ENCODE measurements around the gene TAOK1.

Gene TAOK1

DNA sequence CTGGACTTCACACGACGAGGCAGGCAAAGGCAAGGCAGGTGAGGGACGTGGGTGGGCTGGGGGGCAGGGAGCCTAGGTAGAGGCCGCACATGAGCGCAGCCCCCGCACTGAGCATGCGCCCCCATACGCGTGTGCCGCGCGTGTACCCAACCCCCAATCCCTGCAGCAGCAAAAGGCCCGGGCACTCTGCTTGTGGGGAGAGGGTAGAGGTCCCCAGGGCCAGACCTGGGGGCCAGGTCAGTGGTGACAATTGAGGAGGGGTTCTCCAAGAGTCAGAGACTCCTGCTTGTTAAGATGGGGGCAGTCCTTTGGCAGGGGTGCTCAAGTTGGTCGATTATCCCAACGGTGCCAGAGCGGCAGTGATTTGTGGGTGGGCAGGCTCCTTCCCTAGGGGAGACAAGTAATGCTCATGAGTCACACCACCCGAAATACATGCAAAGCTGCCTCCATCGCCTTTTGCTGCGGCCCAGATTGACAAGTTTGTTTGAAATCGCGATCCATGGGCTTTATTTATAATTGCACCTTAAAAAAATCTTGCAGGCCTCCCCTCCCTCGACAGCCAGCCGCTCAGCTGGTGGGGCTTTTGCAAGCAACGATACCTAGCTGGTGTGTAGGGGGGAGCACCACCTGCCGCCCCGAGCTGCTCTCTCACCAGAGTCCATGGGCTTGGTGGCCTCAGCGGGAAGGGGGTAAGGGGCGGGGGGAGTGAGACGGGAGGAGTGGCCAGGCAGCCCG, 200.4 kb downstream of the TAOK1 start:
- H3K4me1 ChIP-seq (ENCODE audit: control insufficient read depth, low read depth, low read length), result peaks cover 35% of the 10 kb centered on the region
- H3K4me3 ChIP-seq (ENCODE audit: low read length), result peak overlapping the region; percentile 82
- no peaks in the 10 kb centered on the region for H3K9me3 ChIP-seq (ENCODE audit: control insufficient read depth, low read depth, low read length)
- H3K36me3 ChIP-seq (ENCODE audit: control insufficient read depth, low read depth, low read length), result no peaks in the 10 kb centered on the region
- peaks cover 8% of the 10 kb centered on the region for H3K27me3 ChIP-seq (ENCODE audit: control insufficient read depth, insufficient read depth, low read length)
- no peak overlapping the region for H3K27ac ChIP-seq (ENCODE audit: low read length)
- peak overlapping the region; percentile 67 for H3K9ac ChIP-seq (ENCODE audit: low read length)

DNA sequence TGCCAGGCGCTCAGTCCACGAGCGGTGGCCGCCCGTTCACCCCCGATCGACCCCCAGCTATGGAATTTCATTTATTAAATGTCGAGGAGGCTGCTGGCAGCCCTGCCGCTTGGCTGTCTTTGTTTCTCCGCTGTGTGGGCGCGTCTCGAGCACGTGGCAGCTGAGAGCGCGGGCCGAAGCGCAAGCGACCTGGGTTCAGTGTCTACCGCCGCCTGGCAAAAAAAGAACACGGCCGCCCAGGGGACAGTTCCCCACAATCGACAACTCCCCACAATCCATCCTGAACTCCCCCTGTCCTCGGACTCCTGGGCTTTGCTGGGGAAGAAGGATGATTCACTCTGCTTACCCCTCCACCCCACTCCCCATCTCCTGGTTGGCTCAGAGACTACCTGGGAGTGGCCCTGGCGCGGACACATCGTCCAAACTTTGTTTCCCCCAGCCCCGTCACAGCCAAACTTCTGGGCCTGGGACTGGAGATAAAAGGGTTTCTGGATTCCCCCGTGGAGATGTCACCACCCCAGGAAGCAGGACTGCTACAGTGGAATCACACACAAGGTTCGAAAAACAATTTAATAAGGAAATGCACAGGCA, 201.1 kb downstream of the TAOK1 start:
- Histone ChIP-seq H3K27ac (ENCODE audit: low read length) (no peak overlapping the region), H3K36me3 (ENCODE audit: control insufficient read depth, low read depth, low read length) (no peaks in the 10 kb centered on the region), H3K4me1 (ENCODE audit: control insufficient read depth, low read depth, low read length) (peaks cover 35% of the 10 kb centered on the region), H3K4me3 (ENCODE audit: low read length) (peak overlapping the region; percentile 82), H3K9me3 (ENCODE audit: control insufficient read depth, low read depth, low read length) (no peaks in the 10 kb centered on the region), H3K27me3 (ENCODE audit: control insufficient read depth, insufficient read depth, low read length) (peaks cover 8% of the 10 kb centered on the region), H3K9ac (ENCODE audit: low read length) (peak overlapping the region; percentile 67)

DNA sequence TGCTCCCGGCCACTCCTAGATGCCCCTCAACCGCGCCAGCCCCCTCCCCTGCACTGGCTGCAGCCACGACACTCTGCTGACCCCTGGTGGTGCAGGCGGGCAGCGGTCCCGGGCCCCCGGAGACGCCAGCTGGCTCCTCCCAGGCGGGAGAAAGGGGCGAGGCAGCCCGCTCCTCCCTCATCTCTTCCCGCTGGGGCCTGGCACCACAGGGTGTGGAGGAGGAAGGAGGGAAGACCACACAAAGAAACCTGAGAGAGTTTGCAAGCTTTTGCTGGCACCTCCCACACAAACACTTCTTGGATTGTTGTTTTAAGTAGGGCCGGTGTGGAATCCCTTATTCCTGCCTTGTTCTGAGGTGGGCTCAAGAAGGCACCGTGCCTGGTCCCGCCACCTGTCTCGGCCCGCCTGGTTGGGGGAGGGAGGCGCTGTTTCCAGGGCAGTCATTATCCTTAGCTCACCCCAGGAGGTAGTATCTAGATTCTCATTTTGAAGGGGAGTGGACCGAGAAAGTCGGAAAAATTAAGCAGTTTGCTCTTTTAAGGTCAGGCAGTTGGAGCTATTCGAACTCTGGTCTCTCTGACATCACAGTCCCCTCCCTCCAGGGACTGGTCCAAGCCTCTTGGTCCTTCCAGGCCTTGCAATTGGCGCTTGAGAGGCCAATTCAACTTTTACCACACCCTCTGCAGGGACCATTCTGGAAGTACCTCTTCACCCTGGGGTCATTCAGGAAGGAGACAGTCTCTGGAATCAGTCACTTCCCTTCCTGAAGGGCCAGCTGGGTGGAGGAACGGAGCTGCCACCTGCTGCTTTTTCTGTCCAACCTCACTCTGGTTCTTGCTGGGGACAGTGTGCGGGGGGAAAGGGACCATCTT, 201.8 kb downstream of the TAOK1 start:
- Histone ChIP-seq H3K27me3 (ENCODE audit: control insufficient read depth, insufficient read depth, low read length) (peaks cover 8% of the 10 kb centered on the region), H3K27ac (ENCODE audit: low read length) (no peak overlapping the region), H3K4me1 (ENCODE audit: control insufficient read depth, low read depth, low read length) (peaks cover 42% of the 10 kb centered on the region), H3K9ac (ENCODE audit: low read length) (peak overlapping the region; percentile 67), H3K4me3 (ENCODE audit: low read length) (peak overlapping the region; percentile 82), H3K9me3 (ENCODE audit: control insufficient read depth, low read depth, low read length) (no peaks in the 10 kb centered on the region), H3K36me3 (ENCODE audit: control insufficient read depth, low read depth, low read length) (no peaks in the 10 kb centered on the region)

DNA sequence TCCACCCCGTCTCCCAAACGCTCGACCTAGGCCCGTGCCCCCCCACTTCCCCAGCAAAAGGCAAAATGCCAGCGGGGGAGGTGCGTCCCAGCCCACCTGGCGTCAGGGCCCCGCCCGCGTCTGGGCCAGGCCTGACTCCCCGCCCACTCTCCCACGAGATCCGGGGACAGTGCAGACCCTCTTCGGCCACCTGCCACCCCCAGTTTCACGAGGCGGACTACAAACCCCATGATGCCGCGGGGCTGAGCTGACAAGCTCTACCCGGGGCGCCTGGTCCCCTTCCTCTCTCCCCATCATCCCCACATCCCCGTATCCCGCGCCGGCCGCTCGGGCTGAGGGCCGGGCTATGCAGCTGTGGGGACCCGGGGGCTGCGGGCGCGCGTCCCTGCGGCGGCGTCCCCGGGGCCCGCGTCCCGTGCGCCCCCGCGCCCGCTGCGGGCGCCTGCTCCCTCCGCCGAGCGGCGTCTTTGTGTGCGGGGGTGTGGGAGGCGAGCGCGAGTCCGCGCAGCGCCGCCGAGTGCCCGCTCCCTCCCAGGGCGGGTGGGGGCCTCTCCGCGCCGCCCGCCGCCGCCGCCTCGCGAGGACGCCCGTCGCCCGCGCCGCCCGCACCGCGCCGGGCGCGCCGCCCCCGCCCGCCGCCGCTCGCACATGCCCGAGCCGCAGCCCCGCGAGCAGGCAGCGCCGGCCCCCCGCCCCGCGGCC, 202.8 kb downstream of the TAOK1 start, which contains the start of gene ANKRD13B:
ANKRD13B (plus strand) TSS at position 283 of the 702 bp plus-strand sequence. CDS start 490 bp downstream, outside the sequence.
- Histone ChIP-seq H3K36me3 (ENCODE audit: control insufficient read depth, low read depth, low read length) (no peaks in the 10 kb centered on the region), H3K9me3 (ENCODE audit: control insufficient read depth, low read depth, low read length) (no peaks in the 10 kb centered on the region), H3K9ac (ENCODE audit: low read length) (peak within 1 kb of the TSS; percentile 33), H3K4me3 (ENCODE audit: low read length) (peak within 1 kb of the TSS; percentile 82), H3K27ac (ENCODE audit: low read length) (no peak within 1 kb of the TSS), H3K27me3 (ENCODE audit: control insufficient read depth, insufficient read depth, low read length) (peaks cover 8% of the 10 kb centered on the region), H3K4me1 (ENCODE audit: control insufficient read depth, low read depth, low read length) (peaks cover 48% of the 10 kb centered on the region)

DNA sequence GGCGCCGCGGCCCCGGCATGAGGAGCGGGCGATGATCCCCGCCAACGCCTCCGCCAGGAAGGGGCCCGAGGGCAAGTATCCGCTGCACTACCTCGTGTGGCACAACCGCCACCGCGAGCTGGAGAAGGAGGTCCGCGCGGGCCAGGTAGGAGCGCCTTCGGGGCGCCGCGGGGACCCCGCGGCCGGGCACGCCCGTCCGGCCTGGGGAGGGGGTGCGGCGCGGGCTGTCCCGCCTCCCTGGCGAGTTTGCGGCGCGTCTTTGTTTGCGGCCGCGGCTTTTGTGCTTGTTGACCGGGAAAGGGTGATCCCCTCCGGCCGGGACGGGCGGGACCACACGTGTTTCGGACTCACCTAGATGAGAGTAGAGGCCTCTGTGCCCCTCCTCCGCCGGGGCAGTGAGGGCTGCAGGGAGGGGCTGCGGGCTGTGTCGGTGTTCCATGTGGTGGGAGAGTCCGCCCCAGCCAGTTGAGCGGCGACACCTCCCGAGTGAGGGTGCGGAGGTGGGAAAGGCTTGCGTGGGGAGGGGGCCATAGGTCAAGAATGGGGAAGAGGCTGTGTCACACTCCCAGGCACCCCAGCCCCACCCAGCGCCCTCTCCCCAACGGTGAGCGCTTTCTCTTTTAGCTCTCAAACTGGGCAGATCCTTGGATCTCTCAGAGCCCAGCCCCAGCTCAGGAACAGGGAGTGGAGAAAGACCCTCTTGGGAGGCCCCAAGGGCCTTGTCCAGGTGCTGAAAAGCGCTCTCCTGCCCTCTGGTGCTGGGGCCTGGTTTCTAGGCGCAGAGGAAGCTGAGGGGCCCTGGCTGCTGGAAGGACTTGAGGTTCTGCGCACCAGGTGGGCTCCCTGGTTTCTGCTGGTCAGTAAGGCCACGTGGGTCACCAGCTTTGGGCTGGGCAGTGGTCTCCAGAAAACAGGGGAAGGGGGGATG, 203.7 kb downstream of the TAOK1 start:
- H3K36me3 ChIP-seq (ENCODE audit: control insufficient read depth, low read depth, low read length), result no peaks in the 10 kb centered on the region
- peaks cover 42% of the 10 kb centered on the region for H3K4me1 ChIP-seq (ENCODE audit: control insufficient read depth, low read depth, low read length)
- peaks cover 8% of the 10 kb centered on the region for H3K27me3 ChIP-seq (ENCODE audit: control insufficient read depth, insufficient read depth, low read length)
- H3K4me3 ChIP-seq (ENCODE audit: low read length), result peak overlapping the region; percentile 71
- H3K27ac ChIP-seq (ENCODE audit: low read length), result no peak overlapping the region
- peak overlapping the region; percentile 33 for H3K9ac ChIP-seq (ENCODE audit: low read length)
- H3K9me3 ChIP-seq (ENCODE audit: control insufficient read depth, low read depth, low read length), result no peaks in the 10 kb centered on the region

DNA sequence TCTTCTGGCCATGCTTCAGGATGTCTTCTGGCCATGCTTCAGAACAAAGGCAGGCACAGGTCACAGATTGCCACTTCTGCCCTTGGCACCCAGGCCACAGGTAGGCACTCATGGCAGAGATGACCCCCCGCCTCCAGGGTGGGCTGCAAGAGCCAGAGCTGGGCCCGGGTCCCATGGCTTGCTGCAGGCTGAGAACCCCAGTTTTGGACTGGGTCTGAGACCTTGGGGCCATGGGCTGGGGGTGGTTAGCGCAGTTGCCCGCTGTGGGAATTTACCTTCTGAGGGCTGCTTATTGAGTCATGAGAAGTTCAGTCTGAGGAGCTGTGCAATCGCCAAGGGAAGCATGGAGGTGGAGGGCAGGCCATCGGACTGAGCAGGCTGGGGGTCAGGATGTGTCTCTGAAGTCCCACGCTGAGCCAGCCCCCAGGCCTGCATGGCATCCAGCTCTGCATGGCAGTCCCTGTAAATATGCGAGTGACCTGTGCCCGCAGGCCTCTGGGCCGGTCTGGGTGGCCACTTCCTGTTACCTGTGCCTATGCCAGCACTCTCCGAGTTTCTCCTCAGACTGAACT, 204.4 kb downstream of the TAOK1 start:
- Histone ChIP-seq H3K9me3 (ENCODE audit: control insufficient read depth, low read depth, low read length) (no peaks in the 10 kb centered on the region), H3K27me3 (ENCODE audit: control insufficient read depth, insufficient read depth, low read length) (peaks cover 8% of the 10 kb centered on the region), H3K9ac (ENCODE audit: low read length) (no peak overlapping the region), H3K36me3 (ENCODE audit: control insufficient read depth, low read depth, low read length) (no peaks in the 10 kb centered on the region), H3K4me3 (ENCODE audit: low read length) (peak overlapping the region; percentile 71), H3K27ac (ENCODE audit: low read length) (no peak overlapping the region), H3K4me1 (ENCODE audit: control insufficient read depth, low read depth, low read length) (peaks cover 42% of the 10 kb centered on the region)

DNA sequence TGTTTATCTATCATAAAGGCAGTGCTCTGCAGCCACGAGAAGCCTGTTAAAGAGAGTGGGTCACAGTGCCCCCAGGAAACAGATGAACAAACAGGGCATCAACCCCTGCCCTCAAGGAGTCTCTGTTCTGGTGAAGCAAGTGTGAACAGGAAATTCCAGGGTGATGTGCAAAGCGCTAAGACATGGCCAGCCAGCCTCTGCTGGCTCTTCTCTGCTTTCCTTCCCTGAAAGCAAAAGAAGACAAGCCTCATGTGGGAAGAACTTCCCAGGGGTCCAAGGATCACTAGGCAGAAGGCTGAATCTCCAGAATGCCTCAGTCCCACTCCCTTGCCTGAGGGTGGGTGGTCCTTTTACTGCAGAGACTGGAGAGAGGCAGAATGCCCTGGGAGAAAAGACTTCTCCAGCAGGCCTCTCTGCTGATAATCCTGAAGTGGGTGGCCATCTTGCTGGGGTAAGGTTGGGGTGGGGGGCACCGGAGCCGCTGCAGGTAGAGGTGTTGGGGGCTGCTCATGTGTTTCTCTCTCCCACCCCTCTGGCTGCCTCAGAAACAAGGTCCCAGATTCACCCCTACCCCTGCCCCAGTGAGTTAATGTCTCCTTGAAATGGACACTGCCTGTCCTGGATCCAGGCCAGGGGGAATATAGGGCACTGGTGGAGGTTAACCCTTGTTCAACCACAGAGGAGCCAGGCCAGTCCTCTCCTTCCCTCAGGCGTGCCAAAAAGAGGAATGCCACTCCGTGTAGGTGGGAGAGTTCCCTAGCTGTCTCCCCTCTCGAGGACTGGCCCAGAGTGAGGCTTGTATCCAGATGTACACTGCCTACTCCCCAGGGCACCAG, 205.2 kb downstream of the TAOK1 start:
- no peak overlapping the region for H3K4me3 ChIP-seq (ENCODE audit: low read length)
- H3K4me1 ChIP-seq (ENCODE audit: control insufficient read depth, low read depth, low read length), result peaks cover 36% of the 10 kb centered on the region
- peaks cover 2% of the 10 kb centered on the region for H3K27me3 ChIP-seq (ENCODE audit: control insufficient read depth, insufficient read depth, low read length)
- no peak overlapping the region for H3K9ac ChIP-seq (ENCODE audit: low read length)
- no peaks in the 10 kb centered on the region for H3K36me3 ChIP-seq (ENCODE audit: control insufficient read depth, low read depth, low read length)
- H3K9me3 ChIP-seq (ENCODE audit: control insufficient read depth, low read depth, low read length), result no peaks in the 10 kb centered on the region
- H3K27ac ChIP-seq (ENCODE audit: low read length), result no peak overlapping the region

DNA sequence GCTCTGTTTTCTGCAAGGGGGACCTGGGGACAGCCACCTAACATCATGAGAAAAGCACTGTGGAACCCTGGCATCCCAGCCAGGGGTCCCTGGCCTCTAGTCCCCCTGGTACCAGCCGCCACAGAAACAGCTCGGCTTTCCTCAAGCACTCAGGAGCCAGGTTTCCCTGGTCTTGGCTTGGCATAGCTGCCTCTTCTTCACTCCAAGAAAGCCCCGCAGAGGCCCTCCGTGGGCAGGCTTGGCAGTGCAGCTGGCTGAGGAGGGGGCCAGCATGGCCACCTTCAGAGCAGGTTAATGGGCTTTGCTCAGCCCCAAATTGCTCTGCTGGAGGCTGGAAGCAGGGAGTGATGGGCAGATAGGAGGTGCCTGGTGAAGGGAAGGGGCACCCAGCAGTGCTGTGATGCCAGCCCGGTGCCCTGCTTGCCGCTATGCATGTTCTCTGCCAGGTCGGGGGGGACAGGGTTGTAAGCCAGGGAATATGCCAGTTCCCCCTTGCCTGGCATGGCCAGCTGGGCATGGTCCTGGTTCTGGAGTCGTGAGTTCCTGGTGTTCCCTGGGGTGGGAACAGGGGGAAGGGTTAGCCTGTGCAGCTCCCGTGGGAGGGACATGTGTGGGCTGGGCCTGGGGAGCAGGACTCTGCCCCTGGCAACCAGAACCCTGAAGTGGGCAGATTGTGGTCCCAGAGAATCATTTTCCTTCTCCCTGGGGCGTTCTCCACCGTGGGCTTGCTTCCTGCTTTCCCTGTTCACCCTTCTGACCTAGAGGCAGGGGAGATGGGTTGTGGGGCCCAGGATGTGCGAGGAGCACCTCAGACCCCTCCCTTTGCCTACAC, 206.0 kb downstream of the TAOK1 start:
- H3K4me1 ChIP-seq (ENCODE audit: control insufficient read depth, low read depth, low read length), result peaks cover 31% of the 10 kb centered on the region
- H3K27me3 ChIP-seq (ENCODE audit: control insufficient read depth, insufficient read depth, low read length), result no peaks in the 10 kb centered on the region
- H3K36me3 ChIP-seq (ENCODE audit: control insufficient read depth, low read depth, low read length), result no peaks in the 10 kb centered on the region
- H3K4me3 ChIP-seq (ENCODE audit: low read length), result no peak overlapping the region
- H3K9me3 ChIP-seq (ENCODE audit: control insufficient read depth, low read depth, low read length), result no peaks in the 10 kb centered on the region
- H3K9ac ChIP-seq (ENCODE audit: low read length), result no peak overlapping the region
- no peak overlapping the region for H3K27ac ChIP-seq (ENCODE audit: low read length)

DNA sequence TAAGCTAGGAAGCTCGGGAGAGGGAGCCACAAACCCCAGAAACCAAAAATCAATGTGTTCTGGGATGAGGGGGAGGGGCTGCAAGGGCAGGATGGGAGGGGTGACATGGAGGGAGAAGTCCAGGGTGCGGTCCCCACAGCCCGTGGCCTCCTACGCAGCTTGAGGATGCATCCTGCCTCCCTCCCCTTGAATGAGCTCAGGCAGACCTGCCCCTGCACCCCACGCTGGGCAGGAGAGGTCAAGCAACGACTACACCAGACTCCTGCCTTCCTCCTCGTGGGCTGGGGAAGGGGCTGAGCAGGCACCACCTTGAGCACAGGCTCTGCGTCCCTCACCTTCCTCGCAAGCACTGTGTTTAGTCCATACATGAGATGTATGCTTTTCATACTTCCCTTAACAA, 206.6 kb downstream of the TAOK1 start:
- no peak overlapping the region for H3K4me3 ChIP-seq (ENCODE audit: low read length)
- no peaks in the 10 kb centered on the region for H3K27me3 ChIP-seq (ENCODE audit: control insufficient read depth, insufficient read depth, low read length)
- no peak overlapping the region for H3K9ac ChIP-seq (ENCODE audit: low read length)

More for the DNA sequence above, 206.6 kb downstream of the TAOK1 start:
- H3K4me1 ChIP-seq (ENCODE audit: control insufficient read depth, low read depth, low read length), result peaks cover 31% of the 10 kb centered on the region
- H3K27ac ChIP-seq (ENCODE audit: low read length), result no peak overlapping the region
- no peaks in the 10 kb centered on the region for H3K9me3 ChIP-seq (ENCODE audit: control insufficient read depth, low read depth, low read length)
- no peaks in the 10 kb centered on the region for H3K36me3 ChIP-seq (ENCODE audit: control insufficient read depth, low read depth, low read length)
